WTC11 (cell line): ENCODE data around the gene TBC1D1. TPM values are rescaled to one million over a fixed set of nuclear protein-coding genes. Genes with fewer than 3 reads are reported as not detected.

Experiments
- ATAC-seq: fragments of 200-7000 bp; cut with Tn5 transposase; 2 replicates; pipeline ENCODE4 v1.10.0; 2021; ENCODE audit warnings: mild to moderate bottlenecking, moderate library complexity
- CTCF ChIA-PET: fragments of 300-600 bp; sonication (Branson Sonifier 250); formaldehyde crosslinking; loops from one replicate; lab custom pipeline; 2021; ENCODE audit warnings: antibody characterized with exemption; lab: Charles Lee
- POLR2A ChIA-PET: fragments of 350-600 bp; sonication (Branson Sonifier 250); formaldehyde crosslinking; loops from one replicate; lab custom pipeline; 2021; ENCODE audit warnings: antibody characterized with exemption; lab: Charles Lee
- DNase-seq: peaks from one replicate; pipeline ENCODE4 v3.0.0; 2021; ENCODE audit warnings: low spot score
- H3K27ac Mint-ChIP-seq: 2 replicates; pipeline ENCODE4 v1.8.0; 2021; ENCODE audit warnings: mixed read lengths
- H3K27me3 Mint-ChIP-seq: 2 replicates; pipeline ENCODE4 v1.8.0; 2021; ENCODE audit warnings: low read depth, mild to moderate bottlenecking, moderate library complexity, mixed read lengths
- H3K36me3 Mint-ChIP-seq: 2 replicates; pipeline ENCODE4 v1.8.0; 2021; ENCODE audit warnings: mixed read lengths
- H3K4me1 Mint-ChIP-seq: 2 replicates; pipeline ENCODE4 v1.8.0; 2022; ENCODE audit warnings: mixed read lengths
- H3K4me3 Mint-ChIP-seq: 2 replicates; pipeline ENCODE4 v1.8.0; 2021; ENCODE audit warnings: mild to moderate bottlenecking, moderate library complexity, mixed read lengths
- H3K9me3 Mint-ChIP-seq: 2 replicates; pipeline ENCODE4 v1.8.0; 2021; ENCODE audit warnings: mixed read lengths
- CBFB ChIP-seq: sonication (generic); formaldehyde crosslinking; IDR thresholded peaks from 2 replicates; pipeline ENCODE4 v1.8.1; 2022; ENCODE audit warnings: mild to moderate bottlenecking, low read depth, missing genetic modification reagents
- ETV6 ChIP-seq: sonication (generic); formaldehyde crosslinking; IDR thresholded peaks from 2 replicates; pipeline ENCODE4 v1.8.1; 2022; ENCODE audit warnings: mild to moderate bottlenecking, missing genetic modification reagents
- FOXP1 ChIP-seq: sonication (generic); formaldehyde crosslinking; IDR thresholded peaks from 2 replicates; pipeline ENCODE4 v1.8.0; 2022; ENCODE audit warnings: missing genetic modification reagents, mild to moderate bottlenecking, moderate library complexity, borderline replicate concordance
- JAZF1 ChIP-seq: fragments of 250-450 bp; sonication (Bioruptor Pico); IDR thresholded peaks from 2 replicates; pipeline ENCODE4 v1.9.0; 2021; ENCODE audit warnings: moderate library complexity, mild to moderate bottlenecking, inconsistent platforms
- NFATC4 ChIP-seq: fragments of 250-450 bp; sonication (Bioruptor Pico); IDR thresholded peaks from 2 replicates; pipeline ENCODE4 v1.9.0; 2021; ENCODE audit warnings: mild to moderate bottlenecking
- NFE2L1 ChIP-seq: sonication (generic); formaldehyde crosslinking; IDR thresholded peaks from 2 replicates; pipeline ENCODE4 v1.8.1; 2023; ENCODE audit warnings: missing genetic modification reagents
- SP1 ChIP-seq: sonication (generic); formaldehyde crosslinking; conservative IDR thresholded peaks from 2 replicates; pipeline ENCODE4 v1.8.1; 2022; ENCODE audit warnings: missing genetic modification reagents
- TEAD1 ChIP-seq: sonication (generic); formaldehyde crosslinking; IDR thresholded peaks from 2 replicates; pipeline ENCODE4 v1.8.0; 2022; ENCODE audit warnings: mild to moderate bottlenecking, missing genetic modification reagents
- ZNF416 ChIP-seq: fragments of 250-450 bp; sonication (Bioruptor Pico); IDR thresholded peaks from 2 replicates; pipeline ENCODE4 v1.9.0; 2021; ENCODE audit warnings: mild to moderate bottlenecking, inconsistent platforms
- ZNF423 ChIP-seq: fragments of 250-450 bp; sonication (Bioruptor Pico); IDR thresholded peaks from 2 replicates; pipeline ENCODE4 v2.1.2; 2022; ENCODE audit warnings: mild to moderate bottlenecking, moderate library complexity
- ZNF671 ChIP-seq: fragments of 250-450 bp; sonication (Bioruptor Pico); IDR thresholded peaks from 2 replicates; pipeline ENCODE4 v1.8.0; 2021; ENCODE audit warnings: mild to moderate bottlenecking
- total RNA-seq: library from RNA; stranded (reverse); gene quantifications from 3 replicates; pipeline ENCODE4 v1.2.3, GENCODE V29; 2021
- TF ChIP-seq, protein P1 (sequence below): sonication (generic); formaldehyde crosslinking; IDR thresholded peaks from 2 replicates; pipeline ENCODE4 v1.8.0; 2022; ENCODE audit warnings: mild to moderate bottlenecking, missing genetic modification reagents
- TF ChIP-seq, protein P2 (sequence below): fragments of 250-450 bp; sonication (Bioruptor Pico); IDR thresholded peaks from 2 replicates; pipeline ENCODE4 v2.1.2; 2022; ENCODE audit warnings: mild to moderate bottlenecking, moderate library complexity
- TF ChIP-seq, protein P3 (sequence below): fragments of 200-600 bp; IDR thresholded peaks from 2 replicates; pipeline ENCODE4 v1.8.0; 2022; ENCODE audit warnings: antibody characterized with exemption
- TF ChIP-seq, protein P4 (sequence below): sonication (generic); formaldehyde crosslinking; conservative IDR thresholded peaks from 2 replicates; pipeline ENCODE4 v1.8.1; 2023; ENCODE audit warnings: mild to moderate bottlenecking, low read depth, missing genetic modification reagents, moderate library complexity
- TF ChIP-seq, protein P5 (sequence below): fragments of 250-450 bp; sonication (Bioruptor Pico); IDR thresholded peaks from 2 replicates; pipeline ENCODE4 v1.9.0; 2021; ENCODE audit warnings: mild to moderate bottlenecking, borderline replicate concordance

TBC1D1 gene
- total RNA-seq, 1 experiment from 2014 or later = 134 TPM

DNA sequence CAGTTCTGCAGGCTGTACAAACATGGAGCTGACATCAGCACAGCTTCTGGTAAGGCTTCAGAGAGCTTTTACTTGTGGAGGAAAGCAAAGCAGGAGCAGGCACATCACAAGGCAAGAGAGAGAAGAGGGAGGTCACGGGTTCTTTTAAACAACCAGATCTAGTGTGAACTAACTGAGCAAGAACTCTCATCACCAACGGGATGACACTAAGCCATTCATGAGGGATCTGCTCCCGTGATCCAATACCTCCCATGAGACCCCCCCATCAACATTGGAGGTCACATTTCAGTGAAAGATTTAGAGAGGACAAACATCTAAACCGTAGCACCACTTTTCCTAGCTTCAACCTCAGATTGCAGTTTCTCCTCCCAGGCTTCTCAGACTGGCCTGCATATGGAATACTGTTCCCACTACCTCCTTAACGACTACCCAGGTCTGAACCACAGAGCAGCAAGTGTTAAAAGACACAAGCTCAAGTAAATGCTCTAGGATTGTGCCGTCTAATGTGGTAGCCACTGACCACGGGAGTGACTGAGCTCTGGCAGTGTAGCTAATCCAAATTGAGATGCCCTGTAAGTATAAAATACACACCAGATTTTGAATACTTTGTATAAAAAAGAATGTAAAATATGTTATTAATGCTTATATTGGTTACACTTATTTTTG is 262.0 kb downstream of the TBC1D1 start (continued):
- no peak for TF ChIP-seq SP1
- no peak for TF ChIP-seq TEAD1 (CRISPR knock-in tag)
- TF ChIP-seq, protein P1, sequence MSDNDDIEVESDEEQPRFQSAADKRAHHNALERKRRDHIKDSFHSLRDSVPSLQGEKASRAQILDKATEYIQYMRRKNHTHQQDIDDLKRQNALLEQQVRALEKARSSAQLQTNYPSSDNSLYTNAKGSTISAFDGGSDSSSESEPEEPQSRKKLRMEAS (CRISPR knock-in tag) = no peak
- TF ChIP-seq, protein P2, sequence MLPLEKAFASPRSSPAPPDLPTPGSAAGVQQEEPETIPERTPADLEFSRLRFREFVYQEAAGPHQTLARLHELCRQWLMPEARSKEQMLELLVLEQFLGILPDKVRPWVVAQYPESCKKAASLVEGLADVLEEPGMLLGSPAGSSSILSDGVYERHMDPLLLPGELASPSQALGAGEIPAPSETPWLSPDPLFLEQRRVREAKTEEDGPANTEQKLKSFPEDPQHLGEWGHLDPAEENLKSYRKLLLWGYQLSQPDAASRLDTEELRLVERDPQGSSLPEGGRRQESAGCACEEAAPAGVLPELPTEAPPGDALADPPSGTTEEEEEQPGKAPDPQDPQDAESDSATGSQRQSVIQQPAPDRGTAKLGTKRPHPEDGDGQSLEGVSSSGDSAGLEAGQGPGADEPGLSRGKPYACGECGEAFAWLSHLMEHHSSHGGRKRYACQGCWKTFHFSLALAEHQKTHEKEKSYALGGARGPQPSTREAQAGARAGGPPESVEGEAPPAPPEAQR (CRISPR knock-in tag) = no peak
- TF ChIP-seq, all 79 proteins: peak for 0

DNA sequence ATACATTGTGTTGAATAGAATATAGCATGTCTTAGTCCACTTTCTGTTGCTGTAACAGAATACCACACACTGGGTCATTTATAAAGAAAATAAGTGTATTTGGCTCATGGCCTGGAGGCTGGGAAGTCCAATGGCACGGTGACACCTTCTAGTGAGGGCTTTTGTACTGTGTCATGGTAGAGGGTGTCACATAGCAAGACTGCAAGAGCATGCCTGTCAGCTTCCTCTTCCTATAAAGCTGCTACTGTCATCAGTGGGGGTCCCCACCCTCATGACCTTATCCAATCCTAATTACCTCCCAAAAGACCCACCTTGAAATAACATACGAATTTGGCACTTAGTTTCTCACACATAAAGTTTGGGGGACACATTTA is 262.5 kb downstream of the TBC1D1 start:
- POLR2A ChIA-PET = no interaction called here
- H3K9me3 Mint-ChIP-seq = no peaks in the 10 kb centered on the region
- H3K36me3 Mint-ChIP-seq = no peaks in the 10 kb centered on the region
- DNase-seq = no peak
- no peak overlapping the region for H3K27ac Mint-ChIP-seq
- ATAC-seq = no peak
- no peaks in the 10 kb centered on the region; the same call in 1 of the 2 replicates for H3K27me3 Mint-ChIP-seq
- H3K4me1 Mint-ChIP-seq = peaks cover 20% of the 10 kb centered on the region
- H3K4me3 Mint-ChIP-seq = no peak overlapping the region
- no peak for TF ChIP-seq ETV6 (CRISPR knock-in tag)
- CTCF ChIA-PET = interaction anchor here (1.3 kb wide), 1 partner anchor 22 kb away, joined by 4 read pairs; no protein-coding TSS in a partner anchor

DNA sequence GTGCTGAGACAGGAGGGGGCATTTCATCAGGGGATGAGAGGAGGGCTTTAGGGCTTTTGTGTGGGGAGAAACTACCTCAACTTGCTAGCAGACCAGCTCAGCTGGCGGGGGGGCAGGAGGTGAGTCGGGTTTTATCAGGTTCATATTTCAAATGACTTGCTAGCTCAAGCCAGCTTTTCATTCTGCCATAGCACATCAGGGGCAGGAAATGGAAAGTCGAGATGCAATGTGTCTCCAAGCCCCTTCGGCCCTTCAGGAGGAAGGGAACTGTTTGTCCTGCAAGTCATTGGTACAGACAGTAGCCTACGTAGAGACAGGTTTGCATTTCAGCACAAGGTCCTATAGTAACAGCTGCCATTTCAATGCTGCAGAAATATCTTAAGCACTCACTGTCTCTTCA is 263.4 kb downstream of the TBC1D1 start:
- Mint-ChIP-seq H3K4me1 (peaks cover 20% of the 10 kb centered on the region), H3K9me3 (no peaks in the 10 kb centered on the region), H3K27ac (no peak overlapping the region), H3K27me3 (no peaks in the 10 kb centered on the region; the same call in 1 of the 2 replicates), H3K36me3 (no peaks in the 10 kb centered on the region), H3K4me3 (no peak overlapping the region)
- POLR2A ChIA-PET = no interaction called here
- no peak for DNase-seq
- TF ChIP-seq JAZF1 (CRISPR knock-in tag) = no peak
- TF ChIP-seq ZNF416 (CRISPR knock-in tag) = no peak
- no peak for TF ChIP-seq NFE2L1 (CRISPR knock-in tag)
- TF ChIP-seq, protein P3, sequence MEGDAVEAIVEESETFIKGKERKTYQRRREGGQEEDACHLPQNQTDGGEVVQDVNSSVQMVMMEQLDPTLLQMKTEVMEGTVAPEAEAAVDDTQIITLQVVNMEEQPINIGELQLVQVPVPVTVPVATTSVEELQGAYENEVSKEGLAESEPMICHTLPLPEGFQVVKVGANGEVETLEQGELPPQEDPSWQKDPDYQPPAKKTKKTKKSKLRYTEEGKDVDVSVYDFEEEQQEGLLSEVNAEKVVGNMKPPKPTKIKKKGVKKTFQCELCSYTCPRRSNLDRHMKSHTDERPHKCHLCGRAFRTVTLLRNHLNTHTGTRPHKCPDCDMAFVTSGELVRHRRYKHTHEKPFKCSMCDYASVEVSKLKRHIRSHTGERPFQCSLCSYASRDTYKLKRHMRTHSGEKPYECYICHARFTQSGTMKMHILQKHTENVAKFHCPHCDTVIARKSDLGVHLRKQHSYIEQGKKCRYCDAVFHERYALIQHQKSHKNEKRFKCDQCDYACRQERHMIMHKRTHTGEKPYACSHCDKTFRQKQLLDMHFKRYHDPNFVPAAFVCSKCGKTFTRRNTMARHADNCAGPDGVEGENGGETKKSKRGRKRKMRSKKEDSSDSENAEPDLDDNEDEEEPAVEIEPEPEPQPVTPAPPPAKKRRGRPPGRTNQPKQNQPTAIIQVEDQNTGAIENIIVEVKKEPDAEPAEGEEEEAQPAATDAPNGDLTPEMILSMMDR = no peak
- TF ChIP-seq, protein P4, sequence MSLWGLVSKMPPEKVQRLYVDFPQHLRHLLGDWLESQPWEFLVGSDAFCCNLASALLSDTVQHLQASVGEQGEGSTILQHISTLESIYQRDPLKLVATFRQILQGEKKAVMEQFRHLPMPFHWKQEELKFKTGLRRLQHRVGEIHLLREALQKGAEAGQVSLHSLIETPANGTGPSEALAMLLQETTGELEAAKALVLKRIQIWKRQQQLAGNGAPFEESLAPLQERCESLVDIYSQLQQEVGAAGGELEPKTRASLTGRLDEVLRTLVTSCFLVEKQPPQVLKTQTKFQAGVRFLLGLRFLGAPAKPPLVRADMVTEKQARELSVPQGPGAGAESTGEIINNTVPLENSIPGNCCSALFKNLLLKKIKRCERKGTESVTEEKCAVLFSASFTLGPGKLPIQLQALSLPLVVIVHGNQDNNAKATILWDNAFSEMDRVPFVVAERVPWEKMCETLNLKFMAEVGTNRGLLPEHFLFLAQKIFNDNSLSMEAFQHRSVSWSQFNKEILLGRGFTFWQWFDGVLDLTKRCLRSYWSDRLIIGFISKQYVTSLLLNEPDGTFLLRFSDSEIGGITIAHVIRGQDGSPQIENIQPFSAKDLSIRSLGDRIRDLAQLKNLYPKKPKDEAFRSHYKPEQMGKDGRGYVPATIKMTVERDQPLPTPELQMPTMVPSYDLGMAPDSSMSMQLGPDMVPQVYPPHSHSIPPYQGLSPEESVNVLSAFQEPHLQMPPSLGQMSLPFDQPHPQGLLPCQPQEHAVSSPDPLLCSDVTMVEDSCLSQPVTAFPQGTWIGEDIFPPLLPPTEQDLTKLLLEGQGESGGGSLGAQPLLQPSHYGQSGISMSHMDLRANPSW (CRISPR knock-in tag) = no peak
- TF ChIP-seq, protein P2 (CRISPR knock-in tag) = no peak
- no peak for TF ChIP-seq ZNF423 (CRISPR knock-in tag)
- no peak for TF ChIP-seq CBFB (CRISPR knock-in tag)
- TF ChIP-seq FOXP1 (CRISPR knock-in tag) = no peak
- TF ChIP-seq NFATC4 (CRISPR knock-in tag) = no peak
- TF ChIP-seq ZNF671 (CRISPR knock-in tag) = no peak
- TF ChIP-seq, protein P5, sequence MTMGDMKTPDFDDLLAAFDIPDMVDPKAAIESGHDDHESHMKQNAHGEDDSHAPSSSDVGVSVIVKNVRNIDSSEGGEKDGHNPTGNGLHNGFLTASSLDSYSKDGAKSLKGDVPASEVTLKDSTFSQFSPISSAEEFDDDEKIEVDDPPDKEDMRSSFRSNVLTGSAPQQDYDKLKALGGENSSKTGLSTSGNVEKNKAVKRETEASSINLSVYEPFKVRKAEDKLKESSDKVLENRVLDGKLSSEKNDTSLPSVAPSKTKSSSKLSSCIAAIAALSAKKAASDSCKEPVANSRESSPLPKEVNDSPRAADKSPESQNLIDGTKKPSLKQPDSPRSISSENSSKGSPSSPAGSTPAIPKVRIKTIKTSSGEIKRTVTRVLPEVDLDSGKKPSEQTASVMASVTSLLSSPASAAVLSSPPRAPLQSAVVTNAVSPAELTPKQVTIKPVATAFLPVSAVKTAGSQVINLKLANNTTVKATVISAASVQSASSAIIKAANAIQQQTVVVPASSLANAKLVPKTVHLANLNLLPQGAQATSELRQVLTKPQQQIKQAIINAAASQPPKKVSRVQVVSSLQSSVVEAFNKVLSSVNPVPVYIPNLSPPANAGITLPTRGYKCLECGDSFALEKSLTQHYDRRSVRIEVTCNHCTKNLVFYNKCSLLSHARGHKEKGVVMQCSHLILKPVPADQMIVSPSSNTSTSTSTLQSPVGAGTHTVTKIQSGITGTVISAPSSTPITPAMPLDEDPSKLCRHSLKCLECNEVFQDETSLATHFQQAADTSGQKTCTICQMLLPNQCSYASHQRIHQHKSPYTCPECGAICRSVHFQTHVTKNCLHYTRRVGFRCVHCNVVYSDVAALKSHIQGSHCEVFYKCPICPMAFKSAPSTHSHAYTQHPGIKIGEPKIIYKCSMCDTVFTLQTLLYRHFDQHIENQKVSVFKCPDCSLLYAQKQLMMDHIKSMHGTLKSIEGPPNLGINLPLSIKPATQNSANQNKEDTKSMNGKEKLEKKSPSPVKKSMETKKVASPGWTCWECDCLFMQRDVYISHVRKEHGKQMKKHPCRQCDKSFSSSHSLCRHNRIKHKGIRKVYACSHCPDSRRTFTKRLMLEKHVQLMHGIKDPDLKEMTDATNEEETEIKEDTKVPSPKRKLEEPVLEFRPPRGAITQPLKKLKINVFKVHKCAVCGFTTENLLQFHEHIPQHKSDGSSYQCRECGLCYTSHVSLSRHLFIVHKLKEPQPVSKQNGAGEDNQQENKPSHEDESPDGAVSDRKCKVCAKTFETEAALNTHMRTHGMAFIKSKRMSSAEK (CRISPR knock-in tag) = no peak
- no peak for ATAC-seq
- CTCF ChIA-PET = interaction anchor here (1.1 to 2.6 kb wide), 3 partner anchors 25 to 85 kb away, joined by 3 to 13 read pairs (median 6); no protein-coding TSS in a partner anchor
